ENCODE data around the gene TPO.

The TPO gene

GRCh38 chr2:1550658-1551316 lies 137.5 kb downstream of the TPO start:
- Histone ChIP-seq H3K9me3 (ENCODE audit: control insufficient read depth, low read length) (no peaks in the 10 kb centered on the region), H3K4me3 (ENCODE audit: low read depth, low read length) (no peak overlapping the region), H2AFZ (peak overlapping the region; percentile 44), H3K4me1 (no peaks in the 10 kb centered on the region), H3K27me3 (ENCODE audit: control insufficient read depth, insufficient read depth, low read length) (no peaks in the 10 kb centered on the region), H3K27ac (no peak overlapping the region), H3K4me2 (ENCODE audit: low read length) (no peak overlapping the region), H3K36me3 (ENCODE audit: control insufficient read depth, insufficient read depth, low read length) (no peaks in the 10 kb centered on the region), H3K9ac (no peak overlapping the region), H3K79me2 (no peaks in the 10 kb centered on the region)
- TF ChIP-seq CTCF (IDR thresholded peaks at IDR 0.05), result peak; percentile 92

- no peak overlapping the region for H3K9ac ChIP-seq
- H3K27ac ChIP-seq, result no peak overlapping the region
- no peak overlapping the region for H3K4me3 ChIP-seq (ENCODE audit: low read depth, low read length)
- no peaks in the 10 kb centered on the region for H3K36me3 ChIP-seq (ENCODE audit: control insufficient read depth, insufficient read depth, low read length)
- no peaks in the 10 kb centered on the region for H3K27me3 ChIP-seq (ENCODE audit: control insufficient read depth, insufficient read depth, low read length)
- H2AFZ ChIP-seq, result no peak overlapping the region
- no peaks in the 10 kb centered on the region for H3K79me2 ChIP-seq
- no peaks in the 10 kb centered on the region for H3K4me1 ChIP-seq
- H3K4me2 ChIP-seq (ENCODE audit: low read length), result no peak overlapping the region
- no peak for TF ChIP-seq CTCF (IDR thresholded peaks at IDR 0.05)
- H3K9me3 ChIP-seq (ENCODE audit: control insufficient read depth, low read length), result no peaks in the 10 kb centered on the region
Measured at GRCh38 chr2:1551905-1552304, 138.6 kb downstream of the TPO start.

GRCh38 chr2:1552611-1553010 lies 139.3 kb downstream of the TPO start:
- Histone ChIP-seq H3K9me3 (ENCODE audit: control insufficient read depth, low read length) (no peaks in the 10 kb centered on the region), H3K4me3 (ENCODE audit: low read depth, low read length) (no peak overlapping the region), H3K27me3 (ENCODE audit: control insufficient read depth, insufficient read depth, low read length) (no peaks in the 10 kb centered on the region), H3K27ac (no peak overlapping the region), H3K36me3 (ENCODE audit: control insufficient read depth, insufficient read depth, low read length) (no peaks in the 10 kb centered on the region), H3K9ac (no peak overlapping the region), H3K4me2 (ENCODE audit: low read length) (no peak overlapping the region), H3K79me2 (no peaks in the 10 kb centered on the region), H2AFZ (no peak overlapping the region), H3K4me1 (no peaks in the 10 kb centered on the region)
- TF ChIP-seq CTCF (IDR thresholded peaks at IDR 0.05), result no peak

- no peak overlapping the region for H2AFZ ChIP-seq
- H3K9ac ChIP-seq, result no peak overlapping the region
- no peaks in the 10 kb centered on the region for H3K36me3 ChIP-seq (ENCODE audit: control insufficient read depth, insufficient read depth, low read length)
- no peak overlapping the region for H3K4me2 ChIP-seq (ENCODE audit: low read length)
- H3K27me3 ChIP-seq (ENCODE audit: control insufficient read depth, insufficient read depth, low read length), result no peaks in the 10 kb centered on the region
- no peaks in the 10 kb centered on the region for H3K4me1 ChIP-seq
- no peaks in the 10 kb centered on the region for H3K79me2 ChIP-seq
- H3K4me3 ChIP-seq (ENCODE audit: low read depth, low read length), result no peak overlapping the region
- no peaks in the 10 kb centered on the region for H3K9me3 ChIP-seq (ENCODE audit: control insufficient read depth, low read length)
- H3K27ac ChIP-seq, result no peak overlapping the region
- no peak for TF ChIP-seq CTCF (IDR thresholded peaks at IDR 0.05)
Measured at GRCh38 chr2:1553671-1554295, 140.5 kb downstream of the TPO start.

- Histone ChIP-seq H3K79me2 (no peaks in the 10 kb centered on the region), H3K27ac (no peak overlapping the region), H3K9ac (no peak overlapping the region), H3K9me3 (ENCODE audit: control insufficient read depth, low read length) (no peaks in the 10 kb centered on the region), H3K27me3 (ENCODE audit: control insufficient read depth, insufficient read depth, low read length) (no peaks in the 10 kb centered on the region), H2AFZ (no peak overlapping the region), H3K4me3 (ENCODE audit: low read depth, low read length) (no peak overlapping the region), H3K36me3 (ENCODE audit: control insufficient read depth, insufficient read depth, low read length) (no peaks in the 10 kb centered on the region), H3K4me2 (ENCODE audit: low read length) (no peak overlapping the region), H3K4me1 (no peaks in the 10 kb centered on the region)
- TF ChIP-seq CTCF (IDR thresholded peaks at IDR 0.05), result no peak
Measured at GRCh38 chr2:1556286-1556685, 143.0 kb downstream of the TPO start.

All from parathyroid adenoma (tissue), 2 donors.